Left renal pelvis (tissue), 4 donors: Measurements from ENCODE around the gene ACTN3. TPM values are rescaled to one million over a fixed set of nuclear protein-coding genes. Genes with fewer than 3 reads are reported as not detected.
"Not testable (repeated sequence)": the region's sequence is repeated elsewhere in the genome, so short reads cannot be mapped to it uniquely, and the experiment has no call there.

Experiments used
- DNase-seq, 4 donors: peaks; one replicate each; pipeline ENCODE4 v3.0.0-alpha.2; 2013; ENCODE audit warnings: low read depth in 4 of 4, low spot score in 3 of 4
- polyA plus RNA-seq, 4 donors: library from polyadenylated mRNA; unstranded; fragments of 120-200 nt; gene quantifications; one replicate each; pipeline ENCODE4 v1.2.1, GENCODE V29; 2013; ENCODE audit not compliant: insufficient read length in 4 of 4

ACTN3 gene
- polyA plus RNA-seq, 4 donors = 0.27 to 0.52 (median 0.48) TPM

DNA sequence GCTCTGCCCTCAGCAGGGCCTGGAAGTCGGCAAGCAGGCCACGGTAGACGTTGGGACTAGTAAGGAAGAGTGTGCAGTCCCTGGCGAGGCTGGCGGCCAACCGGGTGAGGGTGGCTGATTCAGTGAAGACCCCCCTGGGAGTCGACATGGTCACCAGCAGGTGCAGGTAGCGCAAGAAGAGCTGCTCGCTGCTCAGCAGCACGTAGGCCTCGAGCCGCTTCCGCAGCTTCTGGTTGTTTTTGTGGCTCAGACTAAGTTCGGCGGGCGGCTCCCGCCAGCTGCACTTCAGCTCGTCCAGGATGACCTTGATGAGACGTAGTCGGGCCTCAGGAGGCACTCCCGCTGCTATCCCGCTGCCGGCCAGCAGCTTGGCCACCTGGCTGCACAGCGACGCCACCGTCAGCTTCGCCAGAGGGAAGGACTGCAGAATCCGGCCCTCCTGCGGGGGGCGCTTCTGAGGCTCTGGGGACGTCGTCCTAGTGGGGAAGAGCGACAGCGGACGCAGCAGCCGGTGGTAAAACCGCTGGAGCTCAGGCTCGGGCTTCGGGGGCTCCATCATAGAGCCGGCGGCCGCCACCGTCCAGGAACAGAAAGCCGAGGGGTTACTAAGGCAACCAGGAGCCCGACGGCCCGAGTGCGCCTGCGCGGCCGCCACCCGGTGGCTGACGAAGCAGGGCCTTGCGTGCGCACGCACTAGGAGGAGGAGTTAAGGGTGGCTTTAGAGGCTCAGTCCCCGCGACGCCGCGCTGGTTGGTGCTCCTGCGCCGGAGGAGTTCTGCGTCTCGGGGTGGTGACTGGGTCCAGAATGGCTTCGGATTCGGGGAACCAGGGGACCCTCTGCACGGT is 46.0 kb downstream of the ACTN3 start, which contains the start of the genes CCDC87 and CCS:
TSS of gene CCDC87 (minus strand) at position 607 of the 846 bp plus-strand sequence. CDS start at position 559, 48 bp downstream.
TSS of gene CCS (plus strand) at position 729 of the 846 bp plus-strand sequence. CDS start at position 806, 77 bp downstream.
- peak; percentile 84 to 89 (median 87) for DNase-seq

DNA sequence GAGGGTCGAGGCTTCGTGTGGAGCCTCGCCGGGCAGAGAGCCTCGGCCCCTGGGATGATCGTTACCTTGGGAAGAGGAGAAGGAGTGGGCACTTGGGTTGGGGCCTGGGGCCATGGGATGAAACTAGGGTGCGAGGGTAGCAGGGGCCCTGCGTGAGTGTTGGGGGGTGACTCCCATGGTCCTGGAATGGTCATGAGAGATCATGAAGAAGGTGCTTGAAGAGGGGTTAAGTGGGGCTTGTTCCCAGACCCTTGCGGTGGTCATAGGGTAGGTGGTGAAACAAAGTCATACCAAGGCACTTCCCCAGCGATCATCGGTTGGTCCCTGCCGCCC is 46.6 kb downstream of the ACTN3 start:
- DNase-seq = no peak

DNA sequence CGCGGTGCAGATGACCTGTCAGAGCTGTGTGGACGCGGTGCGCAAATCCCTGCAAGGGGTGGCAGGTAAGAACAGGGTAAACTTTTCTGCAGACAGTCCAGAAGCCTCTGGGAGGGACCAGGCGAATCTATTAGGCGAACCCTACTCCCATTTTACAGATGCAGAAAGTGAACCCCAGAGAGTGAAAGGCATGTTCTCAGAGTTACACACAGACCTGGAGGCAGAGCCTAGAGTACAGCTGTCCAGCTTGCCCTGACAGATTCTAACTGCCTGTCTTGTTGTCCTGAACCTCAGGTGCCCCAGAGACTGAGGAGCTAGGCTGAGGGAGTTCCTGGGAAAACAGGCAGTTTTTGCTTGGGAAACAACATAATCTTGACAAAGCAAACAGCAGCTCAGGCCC is 46.9 kb downstream of the ACTN3 start:
- no peak for DNase-seq

DNA sequence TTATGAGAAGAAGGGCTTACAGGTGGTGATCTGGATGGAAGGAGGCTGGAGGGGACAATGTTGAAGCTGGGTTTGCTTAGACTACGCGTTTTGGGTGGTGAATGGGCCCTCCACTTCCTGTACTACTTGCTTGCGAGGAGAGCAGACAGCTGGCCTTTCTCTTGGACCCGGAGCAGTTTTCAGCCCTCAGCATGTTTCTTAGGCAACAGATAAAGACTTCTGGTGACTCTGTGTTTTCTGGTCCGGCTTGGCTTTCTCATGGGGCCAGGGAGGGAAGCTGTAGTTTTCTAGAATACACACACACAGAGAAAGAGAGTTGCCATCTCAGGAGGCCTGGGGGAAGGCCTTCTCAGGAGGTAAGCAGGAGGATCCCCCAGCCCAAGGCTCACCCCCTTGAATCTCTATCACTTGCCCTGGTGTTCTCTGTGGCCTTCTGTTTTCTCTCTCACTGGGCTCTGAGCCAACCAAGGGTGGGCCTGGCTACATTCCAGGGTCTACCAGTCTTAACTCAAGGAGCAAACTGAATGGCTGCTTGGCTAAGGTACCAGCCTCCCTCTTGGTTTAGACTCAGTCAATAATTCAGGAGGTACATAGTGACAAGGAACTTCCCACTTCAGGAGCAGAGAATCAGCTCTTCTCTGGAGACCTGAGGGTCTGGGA is 48.7 kb downstream of the ACTN3 start:
- DNase-seq = peak in 1 of 4 donors; percentile 40

DNA sequence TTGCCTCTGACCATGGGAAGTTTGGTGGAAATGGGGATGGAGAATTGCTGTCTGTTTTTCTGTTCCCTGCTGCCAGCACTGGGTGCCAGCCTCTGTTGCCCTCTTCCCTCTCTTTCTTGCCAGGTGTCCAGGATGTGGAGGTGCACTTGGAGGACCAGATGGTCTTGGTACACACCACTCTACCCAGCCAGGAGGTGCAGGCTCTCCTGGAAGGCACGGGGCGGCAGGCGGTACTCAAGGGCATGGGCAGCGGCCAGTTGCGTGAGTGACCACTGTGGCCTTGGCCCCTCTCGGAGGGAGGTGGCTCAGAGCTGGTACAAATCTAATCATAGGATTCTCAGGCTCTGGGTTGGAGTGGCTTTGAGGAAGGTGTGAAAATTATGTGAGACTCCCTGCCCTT is 52.3 kb downstream of the ACTN3 start:
- DNase-seq = no peak

DNA sequence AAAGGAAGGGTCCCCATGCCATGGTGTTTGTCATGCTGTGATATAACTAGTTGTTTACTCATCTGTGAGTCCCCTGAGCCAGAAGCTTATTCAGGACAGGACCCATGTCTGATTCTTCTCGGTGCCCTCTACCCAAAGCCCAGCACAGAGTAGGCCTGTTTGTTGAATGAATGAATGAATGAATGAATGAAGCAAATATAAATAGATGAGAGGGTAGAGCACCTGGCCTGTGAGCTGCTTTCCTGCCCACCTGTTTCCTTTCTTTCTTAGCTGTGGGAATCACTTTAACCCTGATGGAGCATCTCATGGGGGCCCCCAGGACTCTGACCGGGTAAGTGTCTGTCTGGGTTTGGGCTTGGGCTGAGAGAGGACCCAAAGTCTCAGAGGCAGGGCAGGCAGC is 53.5 kb downstream of the ACTN3 start:
- DNase-seq = no peak

DNA sequence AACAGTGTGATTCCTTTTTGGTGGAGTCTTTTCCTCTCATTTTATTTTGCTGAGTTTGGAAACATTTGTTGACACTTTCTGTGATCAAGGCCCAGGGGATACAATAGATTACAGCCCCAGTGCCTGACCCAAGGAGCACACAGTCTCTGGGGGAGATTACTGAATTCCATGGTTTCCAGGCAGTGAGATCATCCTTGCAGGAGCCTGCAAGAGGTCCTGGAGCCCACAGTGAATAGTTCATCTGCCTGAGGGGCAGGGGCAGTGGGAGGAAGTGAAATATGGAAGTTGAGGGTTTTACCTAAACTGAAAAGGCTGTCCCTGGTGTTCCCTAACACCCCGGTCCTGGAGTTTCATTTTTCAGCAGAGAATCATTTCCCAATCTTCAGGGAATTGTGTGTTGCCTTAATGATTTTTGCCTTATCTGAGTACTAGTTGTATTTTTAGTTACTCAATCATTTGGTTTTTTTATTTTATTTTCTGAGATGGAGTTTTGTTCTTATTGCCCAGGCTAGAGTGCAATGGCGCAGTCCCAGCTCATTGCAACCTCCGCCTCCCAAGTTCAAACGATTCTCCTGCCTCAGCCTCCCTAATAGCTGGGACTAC is 54.0 kb downstream of the ACTN3 start:
- no peak for DNase-seq

DNA sequence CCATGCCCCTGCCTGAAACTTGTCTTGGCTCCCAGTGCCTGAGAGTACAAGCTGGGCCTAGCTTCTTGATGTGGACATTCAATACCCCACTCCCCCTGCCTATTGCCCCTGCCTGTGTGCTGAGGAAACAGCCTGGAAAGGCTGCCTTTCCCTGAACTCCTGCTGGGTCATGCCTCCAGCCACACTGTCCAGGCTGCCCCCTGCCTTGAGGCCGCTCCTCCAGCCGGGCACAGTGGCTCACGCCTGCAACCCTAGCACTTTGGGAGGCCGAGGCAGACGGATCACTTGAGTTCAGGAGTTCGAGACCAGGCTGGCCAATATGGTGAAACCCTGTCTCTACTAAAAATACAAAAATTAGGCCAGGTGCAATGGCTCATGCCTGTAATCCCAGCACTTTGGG is 56.4 kb downstream of the ACTN3 start:
- no peak for DNase-seq

DNA sequence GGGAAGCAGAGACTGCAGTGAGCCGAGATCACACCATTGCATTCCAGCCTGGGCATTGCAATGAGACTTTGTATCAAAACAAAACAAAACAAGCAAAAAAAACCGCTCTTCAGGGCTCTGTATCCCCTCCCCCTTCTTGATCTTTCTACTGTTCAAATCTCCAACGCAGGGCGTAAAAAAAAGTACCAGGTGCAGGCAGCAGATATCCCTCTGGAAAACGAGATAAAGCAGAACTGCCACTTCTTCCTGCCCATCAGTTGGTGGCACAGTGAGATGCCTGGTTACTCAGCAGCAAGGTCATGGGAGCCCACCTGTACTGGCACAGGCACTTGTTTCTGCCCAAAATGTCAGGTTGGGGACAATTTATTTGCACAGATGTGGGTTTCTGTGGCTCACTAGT is 57.5 kb downstream of the ACTN3 start:
- no peak for DNase-seq

DNA sequence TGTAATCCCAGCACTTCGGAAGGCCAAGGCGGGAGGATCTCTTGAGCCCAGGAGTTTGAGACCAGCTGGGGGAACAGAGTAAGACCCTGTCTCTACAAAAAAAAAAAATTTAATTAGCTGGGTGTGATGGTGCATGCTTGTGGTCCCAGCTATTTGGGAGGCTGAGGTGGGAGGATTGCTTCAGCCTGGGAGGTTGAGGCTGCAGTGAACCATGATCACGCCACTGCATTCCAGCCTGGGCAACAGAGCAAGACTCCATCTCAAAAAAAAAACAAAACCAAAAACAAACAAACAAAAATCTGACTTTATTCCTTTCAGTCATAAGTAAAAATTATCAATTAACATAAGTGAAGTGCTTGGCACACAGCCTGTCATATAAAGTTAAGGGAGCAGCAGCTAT is 59.9 kb downstream of the ACTN3 start:
- not testable (repeated sequence) for DNase-seq

DNA sequence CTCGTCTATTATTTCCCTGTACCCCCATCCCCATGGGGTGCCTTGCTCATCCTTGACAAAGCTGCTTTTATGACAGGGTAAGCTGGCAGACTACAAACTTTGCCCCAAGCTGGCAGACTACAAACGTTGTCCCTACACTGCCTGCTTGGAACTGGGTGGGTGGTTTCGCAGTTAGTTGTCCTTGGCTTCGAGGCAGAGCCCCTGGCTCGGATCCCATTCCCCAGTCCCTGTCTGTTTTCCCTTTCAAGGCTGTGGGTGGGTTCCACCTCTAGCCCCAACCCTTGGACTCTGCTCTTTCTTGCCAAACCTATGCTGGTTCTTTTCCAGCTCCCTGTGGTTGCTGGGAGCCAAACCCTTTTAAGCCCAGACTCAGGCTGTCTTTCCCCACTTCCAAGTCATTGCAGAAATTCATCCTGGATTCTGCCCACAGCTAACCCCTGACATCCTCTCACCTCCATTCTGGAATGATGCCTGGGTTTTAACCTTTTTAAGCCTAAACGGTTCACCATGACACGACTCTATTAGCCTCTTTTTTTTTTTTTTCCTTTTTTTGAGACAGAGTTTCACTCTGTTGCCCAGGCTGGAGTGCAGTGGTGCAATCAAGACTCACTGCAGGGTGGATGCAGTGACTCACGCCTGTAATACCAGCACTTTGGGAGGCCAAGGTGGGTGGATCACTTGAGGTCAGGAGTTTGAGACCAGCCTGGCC is 60.6 kb downstream of the ACTN3 start:
- no peak for DNase-seq

DNA sequence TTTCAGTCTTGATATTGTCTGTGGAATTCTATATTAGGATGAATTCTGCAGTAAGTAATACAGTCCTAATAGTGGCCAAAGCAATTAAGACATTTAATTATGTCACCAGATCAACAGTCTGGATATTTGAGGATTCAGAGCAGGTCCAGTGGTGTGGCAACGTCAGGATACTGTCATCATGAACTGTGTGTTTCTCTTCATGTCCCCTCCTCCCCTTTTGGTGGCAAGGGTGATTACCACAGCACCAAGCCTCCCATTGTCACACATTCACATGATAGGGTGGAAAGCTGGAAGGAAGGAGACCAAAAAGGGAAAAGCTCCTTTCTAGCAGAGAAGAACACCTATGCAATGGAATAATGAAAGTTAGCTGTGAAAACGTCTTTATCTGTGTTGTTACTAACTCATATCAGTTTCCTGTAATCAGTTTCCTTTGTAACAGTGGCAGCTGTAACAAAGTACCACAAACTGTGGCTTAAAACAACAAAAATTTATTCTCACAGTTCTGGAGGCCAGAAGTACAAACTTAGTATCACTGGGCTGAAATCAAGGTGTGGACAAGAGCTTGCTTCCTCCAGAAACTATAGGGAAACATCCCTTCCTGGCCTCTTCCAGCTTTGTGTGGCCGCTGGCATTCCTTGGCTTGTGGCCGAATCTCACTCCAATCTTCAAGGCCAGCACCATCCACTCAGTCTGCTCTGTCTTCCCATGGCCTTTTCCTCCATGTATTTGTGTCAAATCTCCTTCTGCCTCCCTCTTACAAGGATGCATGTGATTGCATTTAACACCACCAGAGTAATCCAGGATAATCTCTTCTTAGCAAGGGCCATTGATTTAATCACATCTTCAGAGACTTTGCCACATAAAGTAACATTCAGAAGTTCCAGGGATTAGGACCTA is 63.3 kb downstream of the ACTN3 start:
- no peak for DNase-seq

DNA sequence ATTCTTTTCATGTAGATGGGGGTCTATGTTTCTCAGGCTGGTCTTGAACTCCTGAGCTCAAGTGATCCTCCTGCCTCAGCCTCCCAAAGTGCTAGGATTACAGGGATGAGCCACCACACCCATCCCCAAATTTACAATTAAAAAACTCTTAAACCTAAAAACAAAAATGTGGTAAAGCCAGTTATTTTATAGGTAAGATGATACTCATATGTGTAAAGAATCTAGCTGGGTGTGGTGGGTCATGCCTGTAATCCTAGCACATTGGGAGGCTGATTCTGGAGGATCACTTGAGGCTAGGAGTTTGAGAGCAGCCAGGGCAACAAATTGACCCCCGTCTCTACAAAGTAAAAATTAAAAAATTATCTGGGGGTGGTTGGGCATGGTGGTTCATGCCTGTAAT is 65.8 kb downstream of the ACTN3 start:
- no peak for DNase-seq

Other genes starting within 250 kb of the ACTN3 start
- 100 to 1,000 TPM in 1 of 4 donors, 10 to 100 TPM in 3; 66.3 to 240 (median 72.3) TPM for gene CD248, start 229.9 kb upstream of the ACTN3 start, polyA plus RNA-seq
- 1 to 10 TPM; 1.7 to 3.7 (median 2.5) TPM for gene RIN1, start 210.5 kb upstream of the ACTN3 start, polyA plus RNA-seq
- gene BRMS1, start 201.8 kb upstream of the ACTN3 start, polyA plus RNA-seq = 10 to 100 TPM; 15.3 to 36.1 (median 29.9) TPM
- 10 to 100 TPM; 49.2 to 53.2 (median 50.5) TPM for gene B4GAT1, start 199.3 kb upstream of the ACTN3 start, polyA plus RNA-seq
- 10 to 100 TPM in 3 of 4 donors, 1 to 10 TPM in 1; 2.8 to 29.9 (median 17.9) TPM for gene SLC29A2, start 175.1 kb upstream of the ACTN3 start, polyA plus RNA-seq
- under 1 TPM; 0.19 to 0.57 (median 0.42) TPM for gene NPAS4, start 125.9 kb upstream of the ACTN3 start, polyA plus RNA-seq
- gene MRPL11, start 108.1 kb upstream of the ACTN3 start, polyA plus RNA-seq = 10 to 100 TPM; 56.8 to 82.2 (median 72.2) TPM
- gene PELI3, start 80.0 kb upstream of the ACTN3 start, polyA plus RNA-seq = 1 to 10 TPM; 4.8 to 6.9 (median 6.1) TPM
- gene DPP3, start 66.5 kb upstream of the ACTN3 start, polyA plus RNA-seq = 10 to 100 TPM in 3 of 4 donors, 1 to 10 TPM in 1; 7.7 to 22.6 (median 20.6) TPM
- 10 to 100 TPM; 36.5 to 96.9 (median 70.8) TPM for gene BBS1, start 36.3 kb upstream of the ACTN3 start, polyA plus RNA-seq
- gene ZDHHC24, start 855 bp upstream of the ACTN3 start, polyA plus RNA-seq = 1 to 10 TPM; 5.9 to 9.8 (median 7.5) TPM
- gene CTSF, start 21.7 kb downstream of the ACTN3 start, polyA plus RNA-seq = 100 to 1,000 TPM in 3 of 4 donors, 10 to 100 TPM in 1; 93.0 to 112 (median 104) TPM
- gene CCDC87, start 46.2 kb downstream of the ACTN3 start, polyA plus RNA-seq = under 1 TPM; 0.23 to 0.50 (median 0.28) TPM
- 10 to 100 TPM; 41.5 to 77.0 (median 48.4) TPM for gene CCS, start 46.3 kb downstream of the ACTN3 start, polyA plus RNA-seq
- 10 to 100 TPM; 50.9 to 94.3 (median 64.1) TPM for gene RBM14, start 69.7 kb downstream of the ACTN3 start, polyA plus RNA-seq
- 100 to 1,000 TPM; 173 to 257 (median 252) TPM for gene RBM4, start 91.8 kb downstream of the ACTN3 start, polyA plus RNA-seq
- gene RBM4B, start 131.0 kb downstream of the ACTN3 start, polyA plus RNA-seq = 10 to 100 TPM; 63.3 to 81.4 (median 63.9) TPM
- gene SPTBN2, start 182.3 kb downstream of the ACTN3 start, polyA plus RNA-seq = 10 to 100 TPM in 3 of 4 donors, 1 to 10 TPM in 1; 9.2 to 75.2 (median 50.7) TPM